HG03097 (cell line): ENCODE results near the gene MAGI2.
"Not testable (repeated sequence)": the region's sequence is repeated elsewhere in the genome, so short reads cannot be mapped to it uniquely, and the experiment has no call there.

ENCODE experiments used
- ATAC-seq: cut with Tn5 transposase; IDR thresholded peaks from one replicate; pipeline ENCODE4 v1.9.1; 2021; ENCODE audit not compliant: unreplicated experiment, low FRiP score

MAGI2 gene

GRCh38 chr7:79452032-79452494 lies 1.4 kb downstream of the MAGI2 start:
- no peak for ATAC-seq

GRCh38 chr7:79451580-79451979 lies 1.9 kb downstream of the MAGI2 start:
- ATAC-seq = no peak

- ATAC-seq = not testable (repeated sequence)
Observed at GRCh38 chr7:79442766-79443165, 10.7 kb downstream of the MAGI2 start.

- no peak for ATAC-seq
Observed at GRCh38 chr7:79436378-79436777, 17.1 kb downstream of the MAGI2 start.

GRCh38 chr7:79434867-79435266 lies 18.6 kb downstream of the MAGI2 start:
- no peak for ATAC-seq

GRCh38 chr7:79434098-79434497 lies 19.4 kb downstream of the MAGI2 start:
- no peak for ATAC-seq

GRCh38 chr7:79430391-79430790 lies 23.1 kb downstream of the MAGI2 start:
- no peak for ATAC-seq

- ATAC-seq = no peak
Observed at GRCh38 chr7:79425665-79426064, 27.8 kb downstream of the MAGI2 start.

- ATAC-seq = no peak
Observed at GRCh38 chr7:79421751-79422150, 31.7 kb downstream of the MAGI2 start.

- no peak for ATAC-seq
Observed at GRCh38 chr7:79420464-79420863, 33.0 kb downstream of the MAGI2 start.

GRCh38 chr7:79414910-79415309 lies 38.6 kb downstream of the MAGI2 start:
- no peak for ATAC-seq

GRCh38 chr7:79412915-79413314 lies 40.6 kb downstream of the MAGI2 start:
- ATAC-seq = no peak

- ATAC-seq = no peak
Observed at GRCh38 chr7:79412438-79412837, 41.0 kb downstream of the MAGI2 start.

- no peak for ATAC-seq
Observed at GRCh38 chr7:79410345-79410744, 43.1 kb downstream of the MAGI2 start.

- no peak for ATAC-seq
Observed at GRCh38 chr7:79407351-79407750, 46.1 kb downstream of the MAGI2 start.

GRCh38 chr7:79406371-79406770 lies 47.1 kb downstream of the MAGI2 start:
- no peak for ATAC-seq

- ATAC-seq = no peak
Observed at GRCh38 chr7:79405368-79405767, 48.1 kb downstream of the MAGI2 start.

GRCh38 chr7:79403879-79404278 lies 49.6 kb downstream of the MAGI2 start:
- no peak for ATAC-seq

GRCh38 chr7:79403451-79403850 lies 50.0 kb downstream of the MAGI2 start:
- no peak for ATAC-seq

- no peak for ATAC-seq
Observed at GRCh38 chr7:79401254-79401653, 52.2 kb downstream of the MAGI2 start.

GRCh38 chr7:79400222-79400621 lies 53.2 kb downstream of the MAGI2 start:
- ATAC-seq = no peak

- no peak for ATAC-seq
Observed at GRCh38 chr7:79398138-79398749, 55.2 kb downstream of the MAGI2 start.
